Measurements from ENCODE around the gene SNX12. TPM values are rescaled to one million over a fixed set of nuclear protein-coding genes. Genes with fewer than 3 reads are reported as not detected.

Gene SNX12
- total and polyA plus RNA-seq, 2 experiments from 2014 or later, result 28.5 to 75.3 TPM

- H3K4me1 Mint-ChIP-seq, result peaks cover 35% of the 10 kb centered on the region
- H3K27ac ChIP-seq (ENCODE audit: low read depth), result no peak overlapping the region
- H3K27ac Mint-ChIP-seq, result no peak overlapping the region
- H3K27me3 Mint-ChIP-seq (ENCODE audit: insufficient read depth, low read depth, poor library complexity), result peaks cover 2% of the 10 kb centered on the region
- no peaks in the 10 kb centered on the region for H4K20me1 ChIP-seq (replicated peaks; ENCODE audit: insufficient read depth)
- peaks cover 18% of the 10 kb centered on the region; the same call in 1 of the 2 replicates for H3K27me3 ChIP-seq (ENCODE audit: insufficient read depth)
- no peak for DNase-seq (ENCODE audit: low spot score)
- ATAC-seq, result no peak
- H3K4me3 ChIP-seq, result no peak overlapping the region
- H3F3A ChIP-seq (replicated peaks; ENCODE audit: low read depth), result 0 out of 2 replicates have a peak, but pooled peaks cover 5% of the 10 kb centered on the region
- H3K4me2 ChIP-seq, result no peak overlapping the region
- no peak for TF ChIP-seq EZH2 (IDR thresholded peaks at IDR 0.05; ENCODE audit: low read depth, unreplicated experiment)
- TF ChIP-seq ZNF462 (CRISPR knock-in tag; IDR thresholded peaks at IDR 0.05), result no peak
- TF ChIP-seq JUNB (IDR thresholded peaks at IDR 0.05; ENCODE audit: unreplicated experiment), result no peak
- TF ChIP-seq ZNF114 (CRISPR knock-in tag; IDR thresholded peaks at IDR 0.05), result no peak
- TF ChIP-seq ZNF331 (CRISPR knock-in tag; IDR thresholded peaks at IDR 0.05; ENCODE audit: low read depth), result no peak
- no peak for TF ChIP-seq STAT1 (IDR thresholded peaks at IDR 0.05; ENCODE audit: unreplicated experiment)
- TF ChIP-seq REST (IDR thresholded peaks at IDR 0.05; ENCODE audit: unreplicated experiment), result no peak
- TF ChIP-seq CTCF (conservative IDR thresholded peaks at IDR 0.05; ENCODE audit: low read depth in 2 of 2), result no peak
- no peak for TF ChIP-seq NANOG (IDR thresholded peaks at IDR 0.05; ENCODE audit: borderline replicate concordance)
- no peaks in the 10 kb centered on the region for H3K79me2 ChIP-seq (replicated peaks; ENCODE audit: insufficient read depth)
- H3K4me3 Mint-ChIP-seq, result no peak overlapping the region
- no peaks in the 10 kb centered on the region for H3K9me3 Mint-ChIP-seq
- H2AFZ ChIP-seq, result no peak overlapping the region
- peaks cover 25% of the 10 kb centered on the region for H3K4me1 ChIP-seq (ENCODE audit: insufficient read depth)
- no peaks in the 10 kb centered on the region for H3K36me3 ChIP-seq (ENCODE audit: insufficient read depth)
- no peaks in the 10 kb centered on the region for H3K9me2 ChIP-seq (ENCODE audit: insufficient read depth)
- no peaks in the 10 kb centered on the region for H3K36me3 Mint-ChIP-seq (ENCODE audit: low read depth)
These were observed 39.1 kb upstream of the SNX12 start for GRCh38 chrX:71107245-71107644.
